Vagina (tissue), 2 donors: ENCODE data around the gene PGRMC2. TPM values are rescaled to one million over a fixed set of nuclear protein-coding genes. Genes with fewer than 3 reads are reported as not detected.

Experiments
- DNase-seq, 2 donors: peaks; one replicate each; pipeline ENCODE4 v3.0.0-alpha.2; 2017; ENCODE audit errors: extremely low spot score in 2 of 2
- H3K27ac ChIP-seq: fragments of 200-600 bp; sonication (generic); one replicate; pipeline ENCODE4 v1.5.1; 2019
- H3K27me3 ChIP-seq: fragments of 200-600 bp; sonication (generic); one replicate; pipeline ENCODE4 v1.5.1; 2019
- H3K36me3 ChIP-seq, 2 donors: fragments of 200-600 bp; sonication (generic); one replicate each; pipeline ENCODE4 v1.5.1; 2017 to 2019
- H3K4me1 ChIP-seq: fragments of 200-600 bp; sonication (generic); one replicate; pipeline ENCODE4 v1.5.1; 2019
- H3K4me3 ChIP-seq, 2 donors: fragments of 200-600 bp; sonication (generic); 1 replicate in 1 of 2; 2 replicates in 1 of 2; pipeline ENCODE4 v1.5.1; 2016 to 2019
- H3K9me3 ChIP-seq: fragments of 200-600 bp; sonication (generic); one replicate; pipeline ENCODE4 v1.5.1; 2019
- POLR2A ChIP-seq, 2 donors: fragments of 450-650 bp; IDR thresholded peaks; one replicate each; pipeline ENCODE4 v1.6.1; 2017; ENCODE audit warnings: antibody characterized with exemption in 2 of 2, mild to moderate bottlenecking in 2 of 2, moderate library complexity in 2 of 2
- POLR2AphosphoS5 ChIP-seq, 2 donors: sonication (generic); formaldehyde crosslinking; IDR thresholded peaks; one replicate each; pipeline ENCODE4 v1.9.0; 2017; ENCODE audit warnings: antibody characterized with exemption in 2 of 2, mild to moderate bottlenecking in 2 of 2, low read depth in 1 of 2; ENCODE audit not compliant: insufficient read depth in 1 of 2
- intact Hi-C: fragments of 100-400 bp; cut with DNase I; formaldehyde crosslinking; loops from one replicate; pipeline ENCODE4 v1.15.1; 2023
- total RNA-seq: library from RNA; depleted of rRNA; stranded (reverse); fragments of >200 nt; gene quantifications from one replicate; pipeline ENCODE4 v1.2.3, GENCODE V29; 2016
- TF ChIP-seq, protein P1 (sequence below), 3 experiments: fragments of 450-650 bp in 2 of 3; fragments of 200-600 bp in 1 of 3; sonication (generic) in 1 of 3; IDR thresholded peaks; one replicate each; pipeline ENCODE4 v1.5.1; 2017 to 2019; ENCODE audit warnings: antibody characterized with exemption in 3 of 3, mild to moderate bottlenecking in 2 of 3, moderate library complexity in 2 of 3

PGRMC2 gene
- total RNA-seq, 1 donor from 2014 or later: 27.7 TPM

DNA sequence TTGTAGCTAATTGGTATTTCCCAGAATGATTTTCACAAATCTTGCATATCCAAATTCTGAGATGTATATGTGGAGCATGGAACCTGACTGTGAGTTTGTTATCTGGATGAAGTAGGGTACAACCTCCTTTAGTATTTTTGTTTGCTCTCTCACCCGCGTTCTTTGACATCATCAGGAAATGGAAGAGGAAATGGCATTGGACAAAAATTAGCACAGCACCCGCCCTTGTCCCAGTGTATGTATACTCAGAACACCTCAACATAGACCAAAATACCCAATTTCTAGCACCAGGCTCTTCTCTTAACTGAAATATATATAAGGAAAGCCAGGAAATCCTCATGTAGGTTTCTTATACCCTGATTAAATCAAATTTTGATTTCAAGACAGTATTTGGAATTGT is 6.9 kb upstream of the PGRMC2 start:
- Histone ChIP-seq H3K27me3 (no peaks in the 10 kb centered on the region), H3K9me3 (no peaks in the 10 kb centered on the region), H3K36me3 (no peaks in the 10 kb centered on the region), H3K4me1 (no peaks in the 10 kb centered on the region), H3K27ac (no peak overlapping the region), H3K4me3 (no peak overlapping the region)
- no peak for DNase-seq
- intact Hi-C loops: no loop called here
- TF ChIP-seq, protein P1, sequence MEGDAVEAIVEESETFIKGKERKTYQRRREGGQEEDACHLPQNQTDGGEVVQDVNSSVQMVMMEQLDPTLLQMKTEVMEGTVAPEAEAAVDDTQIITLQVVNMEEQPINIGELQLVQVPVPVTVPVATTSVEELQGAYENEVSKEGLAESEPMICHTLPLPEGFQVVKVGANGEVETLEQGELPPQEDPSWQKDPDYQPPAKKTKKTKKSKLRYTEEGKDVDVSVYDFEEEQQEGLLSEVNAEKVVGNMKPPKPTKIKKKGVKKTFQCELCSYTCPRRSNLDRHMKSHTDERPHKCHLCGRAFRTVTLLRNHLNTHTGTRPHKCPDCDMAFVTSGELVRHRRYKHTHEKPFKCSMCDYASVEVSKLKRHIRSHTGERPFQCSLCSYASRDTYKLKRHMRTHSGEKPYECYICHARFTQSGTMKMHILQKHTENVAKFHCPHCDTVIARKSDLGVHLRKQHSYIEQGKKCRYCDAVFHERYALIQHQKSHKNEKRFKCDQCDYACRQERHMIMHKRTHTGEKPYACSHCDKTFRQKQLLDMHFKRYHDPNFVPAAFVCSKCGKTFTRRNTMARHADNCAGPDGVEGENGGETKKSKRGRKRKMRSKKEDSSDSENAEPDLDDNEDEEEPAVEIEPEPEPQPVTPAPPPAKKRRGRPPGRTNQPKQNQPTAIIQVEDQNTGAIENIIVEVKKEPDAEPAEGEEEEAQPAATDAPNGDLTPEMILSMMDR (IDR thresholded peaks at IDR 0.05): no peak
- no peak for TF ChIP-seq POLR2A (IDR thresholded peaks at IDR 0.05)
- TF ChIP-seq POLR2AphosphoS5 (IDR thresholded peaks at IDR 0.05; ENCODE audit: insufficient read depth in 1 of 2, low read depth in 1 of 2): no peak

DNA sequence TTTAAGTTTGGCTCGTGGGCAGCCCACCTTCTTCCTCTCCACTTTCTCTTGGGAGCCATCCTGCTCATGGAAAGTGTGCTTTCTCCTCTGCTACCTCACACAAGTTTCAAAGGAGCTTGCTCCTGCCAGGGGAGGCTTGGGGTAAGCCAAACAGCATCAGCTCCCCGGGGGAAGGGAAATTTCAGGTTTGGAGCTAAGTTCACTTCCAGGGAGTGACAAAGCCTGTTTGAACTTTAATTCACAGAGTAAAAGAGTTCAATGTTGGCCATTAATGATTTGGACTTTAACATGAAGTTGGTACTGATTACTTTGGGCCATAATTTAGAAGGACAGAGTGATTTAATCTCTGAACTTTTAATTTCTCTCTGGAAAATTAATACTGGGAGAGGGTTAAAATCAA is 4.7 kb upstream of the PGRMC2 start:
- H3K27ac ChIP-seq: no peak overlapping the region
- DNase-seq: no peak
- intact Hi-C loops: no loop called here
- no peaks in the 10 kb centered on the region for H3K27me3 ChIP-seq
- TF ChIP-seq POLR2AphosphoS5 (IDR thresholded peaks at IDR 0.05; ENCODE audit: insufficient read depth in 1 of 2, low read depth in 1 of 2) (no peak), POLR2A (IDR thresholded peaks at IDR 0.05) (no peak)
- TF ChIP-seq, protein P1 (IDR thresholded peaks at IDR 0.05): no peak
- H3K9me3 ChIP-seq: no peaks in the 10 kb centered on the region
- H3K36me3 ChIP-seq: no peaks in the 10 kb centered on the region
- no peak overlapping the region for H3K4me3 ChIP-seq
- no peaks in the 10 kb centered on the region for H3K4me1 ChIP-seq

DNA sequence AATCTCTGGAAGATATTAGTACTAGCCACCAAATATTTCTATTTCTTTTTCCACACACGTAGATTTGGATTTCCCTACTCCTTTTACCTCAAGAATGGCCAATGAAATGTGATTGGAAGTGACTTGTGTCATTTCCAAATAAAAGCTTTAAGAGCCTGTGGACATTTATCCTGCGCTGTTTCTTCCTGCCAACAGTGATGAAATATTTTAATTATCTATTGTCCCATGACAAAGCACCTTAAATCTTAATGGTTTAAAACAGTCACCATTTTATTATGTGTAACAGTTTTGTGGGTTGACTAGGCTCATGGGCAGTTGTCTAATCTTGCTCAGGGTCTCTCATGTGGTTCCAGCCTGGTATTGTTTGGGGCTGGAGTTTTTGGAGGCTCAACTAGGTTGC is 3.5 kb upstream of the PGRMC2 start:
- no peaks in the 10 kb centered on the region for H3K36me3 ChIP-seq
- no peak for DNase-seq
- H3K9me3 ChIP-seq: no peaks in the 10 kb centered on the region
- intact Hi-C loops: no loop called here
- no peak overlapping the region for H3K27ac ChIP-seq
- no peaks in the 10 kb centered on the region for H3K27me3 ChIP-seq
- H3K4me3 ChIP-seq: no peak overlapping the region
- TF ChIP-seq POLR2A (IDR thresholded peaks at IDR 0.05): no peak
- TF ChIP-seq, protein P1 (IDR thresholded peaks at IDR 0.05): no peak
- peak in 1 of 2 donors; percentile 51 for TF ChIP-seq POLR2AphosphoS5 (IDR thresholded peaks at IDR 0.05; ENCODE audit: insufficient read depth in 1 of 2, low read depth in 1 of 2)
- H3K4me1 ChIP-seq: peaks cover 1% of the 10 kb centered on the region

DNA sequence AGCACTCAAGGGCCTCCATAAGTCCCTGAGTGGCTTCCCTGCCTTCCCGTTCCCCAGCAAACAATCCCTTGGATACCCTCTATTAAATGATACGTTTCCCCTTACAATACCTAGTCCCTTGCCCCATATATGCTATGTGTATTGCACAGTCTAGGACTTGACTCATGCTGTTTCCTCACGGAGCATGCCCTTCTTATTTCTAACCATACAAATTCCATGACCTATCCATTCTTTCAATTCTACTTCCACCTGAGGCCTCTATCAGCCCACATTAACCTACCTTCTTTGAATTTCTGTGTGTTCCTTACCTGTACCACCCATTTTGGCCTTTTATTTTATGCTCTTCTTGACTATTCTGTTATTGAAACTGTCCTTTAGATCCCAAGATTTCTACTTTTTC is 2.9 kb upstream of the PGRMC2 start:
- peaks cover 7% of the 10 kb centered on the region for H3K4me1 ChIP-seq
- TF ChIP-seq POLR2AphosphoS5 (IDR thresholded peaks at IDR 0.05; ENCODE audit: insufficient read depth in 1 of 2, low read depth in 1 of 2): no peak
- TF ChIP-seq, protein P1 (IDR thresholded peaks at IDR 0.05): no peak
- TF ChIP-seq POLR2A (IDR thresholded peaks at IDR 0.05): no peak
- intact Hi-C loops: no loop called here
- H3K27ac ChIP-seq: no peak overlapping the region
- H3K36me3 ChIP-seq: no peaks in the 10 kb centered on the region
- no peaks in the 10 kb centered on the region for H3K9me3 ChIP-seq
- H3K27me3 ChIP-seq: no peaks in the 10 kb centered on the region
- no peak overlapping the region for H3K4me3 ChIP-seq
- DNase-seq: no peak

DNA sequence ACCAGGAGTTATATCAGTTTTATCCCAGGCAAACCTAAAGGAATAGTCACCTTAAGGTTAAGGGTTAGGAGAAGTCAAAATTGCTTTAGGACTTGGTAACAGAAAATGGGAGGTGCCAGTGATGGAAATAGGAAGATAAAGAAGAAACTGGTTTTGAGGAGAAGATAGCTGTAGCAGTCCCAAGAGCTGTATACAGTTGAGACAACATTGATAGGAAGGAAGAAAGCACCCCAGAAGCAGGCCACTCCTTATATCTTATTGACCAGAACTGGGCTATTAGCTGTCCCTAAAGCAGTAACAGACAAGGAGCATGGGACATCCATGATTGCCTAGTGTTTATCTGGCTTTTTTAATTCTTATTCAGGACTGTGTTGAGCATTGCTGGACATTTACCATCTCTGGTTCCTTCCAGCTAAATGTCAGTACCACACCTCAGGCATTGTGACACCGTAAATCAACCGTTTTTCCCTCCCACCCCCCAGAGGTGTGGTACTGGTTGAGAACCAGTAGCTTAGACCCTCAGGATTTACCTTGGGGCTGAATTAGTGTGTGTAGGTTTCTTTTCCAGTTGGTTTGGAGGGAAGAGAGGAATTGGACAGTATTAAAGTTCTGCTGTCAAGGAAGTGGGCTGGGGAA is 2.0 kb upstream of the PGRMC2 start:
- TF ChIP-seq, protein P1 (IDR thresholded peaks at IDR 0.05): no peak
- no peak for TF ChIP-seq POLR2AphosphoS5 (IDR thresholded peaks at IDR 0.05; ENCODE audit: insufficient read depth in 1 of 2, low read depth in 1 of 2)
- TF ChIP-seq POLR2A (IDR thresholded peaks at IDR 0.05): no peak
- no peak overlapping the region for H3K27ac ChIP-seq
- no peak for DNase-seq
- H3K9me3 ChIP-seq: no peaks in the 10 kb centered on the region
- H3K27me3 ChIP-seq: no peaks in the 10 kb centered on the region
- H3K4me3 ChIP-seq: no peak overlapping the region
- H3K36me3 ChIP-seq: no peaks in the 10 kb centered on the region
- intact Hi-C loops: loop anchor here (5.0 to 10.0 kb wide), 2 partner anchors 95 to 523 kb away; no protein-coding TSS in a partner anchor
- peaks cover 16% of the 10 kb centered on the region for H3K4me1 ChIP-seq
